NCI-H1930 (cell line): ENCODE results near the gene SLC22A14.
"Not testable (repeated sequence)": the region's sequence is repeated elsewhere in the genome, so short reads cannot be mapped to it uniquely, and the experiment has no call there.

Source experiments
- DNase-seq, 2 experiments: peaks; one replicate each; lab custom pipeline; 2025; lab: John Stamatoyannopoulos, UW

Gene SLC22A14

DNA sequence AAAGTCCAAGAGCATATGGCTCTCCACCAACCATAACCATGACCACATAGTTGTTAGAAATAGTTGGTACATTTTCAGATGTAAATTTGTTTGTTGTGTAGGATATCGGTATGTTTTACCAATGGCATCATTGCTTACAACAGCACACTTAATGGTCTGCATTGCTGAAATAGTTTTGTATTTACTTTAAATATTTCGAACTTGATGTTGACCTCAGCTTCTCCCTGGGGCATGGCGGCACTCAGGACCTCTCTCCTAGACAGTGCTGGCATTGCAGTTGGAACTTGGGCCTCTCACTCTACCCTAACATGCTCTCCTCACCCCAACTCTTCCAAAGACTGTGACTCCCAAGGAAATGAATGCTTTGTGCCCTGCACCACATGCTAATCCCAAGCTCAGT, 11.5 kb upstream of the SLC22A14 start:
- no peak for DNase-seq

DNA sequence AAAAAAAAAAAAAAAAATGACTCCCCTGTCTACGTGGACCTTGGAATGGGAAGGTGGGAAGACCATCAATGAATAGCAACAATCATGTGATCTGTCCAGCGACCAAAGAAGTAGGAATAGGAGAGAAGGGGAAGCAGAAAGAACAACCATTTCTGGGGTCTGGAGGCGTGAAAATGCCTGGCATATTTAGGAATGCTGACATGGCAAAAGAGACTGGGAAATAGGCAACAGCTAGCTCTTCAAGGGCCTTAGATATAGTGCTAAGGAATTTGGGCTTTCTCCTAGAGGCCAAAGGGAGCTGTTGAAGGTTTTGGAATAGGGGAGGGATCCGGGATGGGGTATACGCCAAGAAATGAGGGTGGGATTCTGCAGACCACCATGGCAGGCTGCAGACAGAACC, 10.5 kb upstream of the SLC22A14 start:
- DNase-seq: no peak

GRCh38 chr3:38274864-38275649, 7.0 kb upstream of the SLC22A14 start:
- DNase-seq: no peak

- DNase-seq: no peak
These were observed 6.4 kb upstream of the SLC22A14 start for GRCh38 chr3:38275658-38276057.

DNA sequence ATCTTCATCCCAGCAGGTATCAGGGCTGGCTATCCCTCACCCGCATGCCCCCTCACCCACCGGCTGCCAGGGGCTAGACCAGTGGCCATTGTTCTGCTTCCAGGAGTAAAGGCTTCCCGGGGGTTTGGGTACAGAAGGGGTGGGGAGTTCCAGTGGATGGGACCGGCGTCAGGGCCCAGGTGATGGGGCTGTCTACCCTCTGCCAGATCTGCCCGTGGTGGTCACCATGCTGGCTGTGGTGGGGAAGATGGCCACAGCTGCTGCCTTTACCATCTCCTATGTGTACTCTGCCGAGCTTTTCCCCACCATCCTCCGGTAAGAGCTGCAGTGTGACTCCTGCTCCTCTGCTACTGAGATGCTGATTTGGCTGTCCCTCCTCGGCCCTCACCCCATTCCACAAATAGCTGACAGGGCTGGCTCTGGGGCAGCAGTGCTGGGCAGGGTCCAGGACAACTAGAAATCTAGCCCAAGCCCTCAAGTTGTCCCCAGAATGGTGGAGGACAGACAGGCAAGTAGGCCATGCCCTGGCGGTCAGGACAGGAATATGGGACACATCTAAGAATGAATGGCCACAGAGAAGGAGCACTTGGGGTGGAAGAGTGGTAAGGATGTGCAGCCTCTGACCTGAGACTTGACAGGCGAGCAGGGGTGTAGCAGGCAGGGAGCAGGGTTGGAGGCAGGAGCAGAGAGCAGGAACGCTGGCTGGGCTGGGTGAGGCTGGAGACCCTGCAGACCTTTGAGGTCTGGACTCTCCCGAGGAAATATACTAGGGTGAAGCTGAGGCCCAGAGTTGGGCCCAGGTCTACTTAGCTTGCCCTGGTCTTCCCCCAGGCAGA, 5.8 kb upstream of the SLC22A14 start:
- DNase-seq: no peak

GRCh38 chr3:38276917-38277630, 5.0 kb upstream of the SLC22A14 start:
- no peak for DNase-seq

DNA sequence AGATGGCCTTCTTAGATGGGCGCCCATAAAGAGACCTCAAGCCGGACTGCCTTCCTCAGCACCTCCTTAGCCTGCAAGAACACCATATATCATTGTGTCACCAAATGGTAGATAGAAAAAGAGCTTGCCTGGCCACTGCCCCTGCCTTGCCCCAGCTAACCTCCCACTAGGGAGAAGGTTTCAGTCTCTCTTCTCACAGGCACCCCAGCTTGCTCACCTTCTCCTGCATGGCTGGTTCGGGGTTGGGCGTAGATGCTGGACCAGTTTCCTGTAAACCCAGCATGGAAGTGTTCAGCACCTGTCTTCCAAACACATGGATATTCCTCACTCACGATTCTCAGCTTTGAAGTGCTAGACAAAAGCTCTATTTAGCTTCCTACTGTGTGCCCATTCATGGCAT, 3.3 kb upstream of the SLC22A14 start:
- no peak for DNase-seq

GRCh38 chr3:38283810-38284755, 2.0 kb downstream of the SLC22A14 start:
- no peak for DNase-seq

DNA sequence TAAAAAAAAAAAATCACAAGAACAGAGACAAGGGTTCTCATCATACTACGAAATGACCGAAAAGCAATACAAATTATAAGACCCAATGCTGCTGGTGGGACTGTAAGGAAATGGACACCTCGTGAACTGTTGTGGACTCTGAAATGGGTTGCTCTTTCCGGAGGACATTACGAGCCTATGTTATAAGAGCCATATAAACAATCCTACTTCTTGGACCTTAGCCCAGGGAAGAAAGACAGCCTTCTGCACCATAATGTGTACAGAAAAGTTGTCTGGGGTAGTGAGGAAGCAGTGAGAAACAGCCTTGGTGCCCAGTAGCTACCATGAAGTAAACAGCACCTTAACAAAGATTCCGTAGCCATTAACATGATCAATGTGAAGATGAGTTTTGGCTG, 2.7 kb downstream of the SLC22A14 start:
- DNase-seq: no peak

- not testable (repeated sequence) for DNase-seq
These were observed 7.5 kb downstream of the SLC22A14 start for GRCh38 chr3:38289286-38290217.

DNA sequence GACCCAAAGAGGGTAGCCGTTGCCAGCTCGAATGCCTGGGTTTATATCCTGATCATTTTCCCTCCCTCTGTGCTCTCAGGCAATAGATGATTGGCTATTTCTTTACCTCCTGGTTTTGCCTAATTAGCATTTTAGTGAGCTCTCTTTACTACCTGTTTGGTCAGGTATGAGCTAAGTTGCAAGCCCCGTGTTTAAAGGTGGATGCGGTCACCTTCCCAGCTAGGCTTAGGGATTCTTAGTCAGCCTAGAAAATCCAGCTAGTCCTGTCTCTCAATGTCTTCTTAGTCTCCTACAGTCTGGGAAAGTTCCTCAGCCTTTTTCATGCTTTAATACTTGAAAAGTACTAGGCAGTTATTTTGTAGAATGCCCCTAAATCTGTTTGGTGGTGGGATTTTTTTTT, 15.0 kb downstream of the SLC22A14 start:
- DNase-seq: not testable (repeated sequence)

DNA sequence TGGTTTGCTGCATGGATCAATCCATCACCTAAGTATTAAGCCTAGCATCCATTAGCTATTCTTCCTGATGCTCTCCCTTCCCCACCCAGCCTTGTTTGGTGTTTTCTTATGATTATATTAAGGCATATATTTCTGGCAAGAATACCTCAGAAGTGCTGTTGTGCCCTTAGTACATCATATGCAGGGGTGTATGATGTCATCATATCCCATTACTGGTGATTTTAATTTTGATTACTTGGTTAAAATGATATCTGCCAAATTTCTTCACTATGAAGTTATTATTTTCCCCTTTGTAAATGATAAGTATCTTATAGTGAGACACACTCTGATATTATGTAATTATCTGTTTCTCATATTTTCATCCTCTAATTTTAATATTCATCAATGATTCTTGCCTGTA, 15.4 kb downstream of the SLC22A14 start:
- no peak for DNase-seq

GRCh38 chr3:38297947-38298711, 16.0 kb downstream of the SLC22A14 start:
- DNase-seq: no peak

DNA sequence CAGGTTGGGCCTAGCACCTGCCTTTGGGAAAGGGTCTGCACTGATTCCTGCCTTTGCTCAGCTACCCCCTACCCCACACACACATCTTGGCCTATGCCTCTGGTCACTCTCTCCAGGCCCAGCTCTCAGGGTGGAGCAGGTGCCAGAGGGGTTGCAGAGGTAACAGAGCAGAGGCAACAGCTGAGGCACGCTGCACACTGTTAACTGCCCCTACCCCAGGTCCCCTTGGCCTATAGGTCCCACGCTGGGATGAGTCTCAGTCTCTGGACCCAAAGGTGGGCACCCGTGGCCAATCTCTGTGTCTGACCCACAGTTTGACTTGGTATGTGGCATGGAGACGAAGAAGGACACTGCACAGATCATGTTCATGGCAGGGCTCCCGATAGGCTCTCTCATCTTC, 24.8 kb downstream of the SLC22A14 start:
- DNase-seq: no peak

- no peak for DNase-seq
These were observed 25.5 kb downstream of the SLC22A14 start for GRCh38 chr3:38307599-38307998.

DNA sequence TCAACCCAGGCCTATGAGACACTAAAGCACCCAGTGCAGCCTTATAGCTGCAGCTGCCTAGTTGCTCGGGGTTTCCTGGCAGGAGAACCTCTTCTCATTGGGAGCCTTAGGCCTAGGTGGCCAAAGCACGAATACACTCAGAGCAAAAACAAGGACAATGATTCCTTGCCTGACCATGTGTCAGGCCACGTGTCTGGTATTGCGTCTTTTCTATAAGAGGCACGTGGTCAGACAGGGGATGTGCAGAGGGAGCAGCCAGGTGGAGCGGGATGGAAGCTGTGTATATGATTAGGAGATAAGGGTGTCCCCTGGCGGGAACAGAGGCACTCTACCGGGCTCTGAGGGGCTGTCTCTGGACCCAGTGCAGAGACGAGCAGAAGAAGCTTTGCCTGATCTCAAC, 26.4 kb downstream of the SLC22A14 start:
- no peak for DNase-seq

- DNase-seq: no peak
These were observed 29.4 kb downstream of the SLC22A14 start for GRCh38 chr3:38311476-38311875.

DNA sequence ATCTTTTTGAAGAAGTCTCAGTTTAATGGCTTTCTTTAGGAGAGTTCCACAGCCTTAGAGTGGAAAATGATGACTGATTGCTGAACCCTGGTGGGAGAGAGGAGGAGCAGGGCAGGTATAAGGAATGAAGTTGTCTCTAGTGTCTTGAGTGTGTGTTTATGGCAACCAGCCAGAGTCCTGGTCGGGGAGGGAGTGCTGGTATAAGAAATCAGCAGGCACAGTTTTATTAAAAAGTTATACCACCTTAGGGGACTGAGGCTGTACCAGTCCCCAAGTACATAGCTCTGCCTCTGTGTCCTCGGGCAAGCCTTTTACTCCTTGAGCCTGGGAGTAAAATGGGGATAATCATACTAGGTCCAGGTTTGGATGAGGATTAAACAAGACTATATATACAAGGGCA, 29.8 kb downstream of the SLC22A14 start:
- DNase-seq: no peak

DNA sequence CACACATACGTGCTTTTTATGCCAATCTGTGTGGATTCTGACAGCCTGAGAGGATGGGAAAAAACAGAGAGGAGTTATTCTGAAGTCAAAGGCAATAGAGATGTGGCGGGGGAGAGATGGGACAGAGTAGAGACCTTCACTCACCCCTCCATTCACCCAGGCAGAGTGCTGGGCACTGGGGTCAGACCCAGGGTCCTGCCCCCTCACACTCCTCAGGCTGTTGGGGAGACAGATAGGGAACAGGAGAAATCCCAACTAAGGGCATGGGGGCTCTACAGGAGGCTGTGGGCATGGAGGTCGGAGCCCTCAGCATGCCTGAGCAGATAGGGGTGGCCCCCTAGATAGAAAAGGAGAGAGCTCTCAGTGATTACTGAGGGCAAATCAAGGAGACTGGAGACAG, 30.3 kb downstream of the SLC22A14 start:
- no peak for DNase-seq

GRCh38 chr3:38313263-38313662, 31.2 kb downstream of the SLC22A14 start:
- DNase-seq: no peak
